Omental fat pad (tissue), 4 donors: ENCODE measurements around the gene CCDC71. TPM values are rescaled to one million over a fixed set of nuclear protein-coding genes. Genes with fewer than 3 reads are reported as not detected.

Experiments used
- ATAC-seq: fragments of 150-250 bp; one replicate; pipeline ENCODE4 v1.9.1; 2016; ENCODE audit warnings: mild to moderate bottlenecking, moderate library complexity; ENCODE audit not compliant: low FRiP score
- DNase-seq: peaks from one replicate; pipeline ENCODE4 v3.0.0-alpha.2; 2019; ENCODE audit warnings: low spot score
- CTCF ChIP-seq, 3 donors: fragments of 450-650 bp; IDR thresholded peaks; one replicate each; pipeline ENCODE4 v1.5.1; 2016 to 2017; ENCODE audit warnings: antibody characterized with exemption in 3 of 3, mild to moderate bottlenecking in 3 of 3, moderate library complexity in 2 of 3
- total RNA-seq, 4 donors: library from RNA; depleted of rRNA; stranded (reverse); fragments of >200 nt; gene quantifications; one replicate each; pipeline ENCODE4 v1.1.0, GENCODE V29; 2016

CCDC71 gene
- total RNA-seq, 4 donors from 2014 or later = 20.7 to 29.9 (median 26.8) TPM

GRCh38 chr3:49161808-49162530, 4.2 kb downstream of the CCDC71 start:
- ATAC-seq (no peak), DNase-seq (no peak)
- no peak for TF ChIP-seq CTCF (IDR thresholded peaks at IDR 0.05)

DNA sequence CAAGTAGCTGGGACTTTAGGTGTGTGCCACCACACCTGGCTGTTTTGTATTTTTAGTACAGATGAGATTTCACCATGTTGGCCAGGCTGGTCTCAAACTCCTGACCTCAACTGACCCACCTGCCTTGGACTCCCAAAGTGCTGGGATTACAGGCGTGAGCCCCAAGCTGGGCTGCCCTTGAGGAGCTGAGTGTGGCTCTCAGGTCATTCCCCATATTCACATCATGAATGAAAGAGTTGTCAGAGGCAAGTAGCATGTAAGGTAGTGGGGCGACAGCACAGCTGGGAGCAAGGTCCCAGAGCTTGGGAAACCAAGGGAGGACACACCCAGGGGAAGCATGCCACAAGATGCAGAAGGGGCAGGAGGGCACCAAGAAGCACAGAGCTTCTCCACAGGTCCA, 4.9 kb downstream of the CCDC71 start:
- DNase-seq (no peak), ATAC-seq (no peak)
- TF ChIP-seq CTCF (IDR thresholded peaks at IDR 0.05) = no peak

DNA sequence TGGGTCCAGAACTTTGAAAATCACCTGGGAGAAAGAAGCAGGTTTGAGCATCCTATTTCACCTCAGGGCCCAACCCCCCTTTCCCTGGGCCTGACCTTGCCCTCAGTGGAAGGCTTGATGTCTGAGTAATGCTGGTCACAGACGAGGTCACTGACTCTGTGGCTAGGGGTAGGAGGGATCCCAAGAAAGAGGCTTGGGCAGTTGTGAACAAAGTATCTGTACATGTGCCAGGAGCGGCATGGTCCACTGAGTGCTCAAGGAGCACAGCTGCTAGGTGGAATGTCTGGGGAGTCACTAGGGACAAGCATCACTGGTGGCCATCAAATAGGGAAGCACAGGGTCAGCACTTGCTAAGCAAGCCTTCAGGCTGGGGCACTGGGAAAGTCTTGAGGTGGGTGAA, 7.3 kb downstream of the CCDC71 start:
- no peak for TF ChIP-seq CTCF (IDR thresholded peaks at IDR 0.05)
- ATAC-seq = no peak
- no peak for DNase-seq

GRCh38 chr3:49158103-49158709, 7.9 kb downstream of the CCDC71 start:
- DNase-seq = no peak
- no peak for TF ChIP-seq CTCF (IDR thresholded peaks at IDR 0.05)
- no peak for ATAC-seq

GRCh38 chr3:49157289-49157688, 8.8 kb downstream of the CCDC71 start:
- no peak for TF ChIP-seq CTCF (IDR thresholded peaks at IDR 0.05)
- DNase-seq = no peak
- ATAC-seq = no peak

GRCh38 chr3:49153349-49153912, 12.7 kb downstream of the CCDC71 start:
- ATAC-seq (no peak), DNase-seq (no peak)
- no peak for TF ChIP-seq CTCF (IDR thresholded peaks at IDR 0.05)

DNA sequence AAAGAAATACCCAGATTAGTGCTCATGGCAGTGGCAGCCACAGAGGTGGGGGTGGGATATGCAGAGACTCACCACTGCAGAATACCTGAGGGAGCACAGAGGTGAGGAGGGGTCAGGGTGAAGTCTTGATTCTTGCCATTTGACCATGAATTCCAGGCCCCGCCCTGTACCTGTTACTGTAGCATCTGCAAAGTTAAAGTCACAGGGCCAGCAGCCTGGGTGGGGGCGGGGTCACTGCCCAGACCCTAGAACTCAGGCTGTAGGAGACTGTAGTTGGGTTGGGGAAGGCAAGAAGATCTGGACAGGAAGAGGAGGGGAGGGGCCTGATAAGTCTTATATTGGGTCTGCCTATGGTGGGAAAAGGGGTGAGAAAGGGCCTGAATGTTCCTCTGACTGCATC, 14.5 kb downstream of the CCDC71 start:
- DNase-seq (no peak), ATAC-seq (no peak)
- no peak for TF ChIP-seq CTCF (IDR thresholded peaks at IDR 0.05)
